ENCODE measurements around the gene NKD2. TPM values are rescaled to one million over a fixed set of nuclear protein-coding genes. Genes with fewer than 3 reads are reported as not detected.
"Not testable (repeated sequence)": the region's sequence is repeated elsewhere in the genome, so short reads cannot be mapped to it uniquely, and the experiment has no call there.

Gene NKD2
- polyA plus RNA-seq, 1 donor, result 2.4 TPM

DNA sequence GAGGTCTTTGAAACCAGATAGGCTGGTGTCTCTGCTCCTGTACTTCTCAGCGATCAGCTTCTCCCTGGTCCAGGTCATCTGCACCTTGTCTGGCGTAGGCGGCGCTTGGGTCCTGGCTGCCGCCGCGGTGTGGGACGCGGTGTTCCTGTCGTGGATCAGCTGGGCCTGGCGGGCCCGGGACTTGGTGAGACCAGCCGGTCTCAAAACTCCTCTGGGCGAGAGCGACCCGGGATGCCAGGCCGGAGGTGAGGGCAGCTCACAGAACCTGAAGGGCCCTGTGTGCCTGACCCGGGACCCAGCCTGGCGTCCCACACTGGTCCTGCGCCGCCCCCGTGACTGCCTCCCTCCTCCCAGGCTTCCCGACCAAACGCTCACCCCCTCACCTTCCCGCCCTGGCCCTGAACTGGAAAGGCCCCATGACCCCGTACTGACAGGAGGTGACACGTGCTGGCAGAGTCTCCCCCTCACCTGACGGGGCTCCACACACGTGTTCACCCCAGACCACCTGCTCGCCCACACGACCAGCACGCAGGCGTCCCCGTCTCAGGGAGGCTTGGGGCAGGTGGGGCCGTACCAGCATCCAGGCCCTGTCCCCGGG, 49.0 kb downstream of the NKD2 start:
- DNase-seq (ENCODE audit: low read depth), result no peak

- no peak for DNase-seq (ENCODE audit: low read depth)
Observed at GRCh38 chr5:1058083-1058945, 49.7 kb downstream of the NKD2 start.

DNA sequence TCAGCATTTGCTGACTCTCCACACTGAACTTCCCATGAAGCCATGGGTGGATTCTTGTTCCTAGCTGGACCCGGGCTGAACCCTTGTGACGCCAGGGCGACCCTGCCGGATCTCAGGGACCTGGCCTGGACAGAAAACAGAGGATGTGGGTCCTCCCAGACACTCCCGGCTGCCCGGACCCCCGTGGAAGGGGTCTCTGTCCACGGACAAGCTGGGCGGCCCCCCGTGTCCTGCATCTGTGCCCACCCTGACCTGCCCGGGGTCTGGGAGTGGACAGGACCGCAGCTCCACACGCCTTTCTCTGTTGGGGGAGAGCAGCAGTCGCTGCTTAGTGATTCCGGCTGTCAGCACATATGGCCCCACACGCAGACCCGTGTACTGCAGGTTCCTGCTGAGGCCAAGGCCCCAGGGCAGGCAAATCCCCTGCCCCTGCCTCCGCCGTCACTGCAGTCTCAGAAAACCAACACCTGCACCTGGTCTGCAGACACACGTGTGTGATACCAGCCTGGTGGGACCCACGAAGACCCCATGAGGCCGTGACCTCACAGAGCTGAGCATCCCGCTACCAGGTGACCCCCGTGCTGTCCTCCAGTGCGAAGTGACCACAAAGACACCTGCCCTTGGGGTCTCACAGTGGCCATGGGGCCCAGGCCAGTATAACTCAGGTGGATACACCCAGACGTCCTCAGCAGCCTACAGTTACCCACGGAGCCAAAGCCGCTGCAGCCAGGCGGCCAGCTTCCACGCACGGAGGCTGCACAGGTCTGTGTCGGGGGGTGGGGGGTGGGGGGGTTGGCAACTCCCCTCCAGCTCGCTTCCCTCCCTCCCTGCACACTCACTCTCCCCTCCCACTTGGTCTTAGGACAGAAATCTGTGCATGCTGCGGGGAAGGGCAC, 50.6 kb downstream of the NKD2 start:
- DNase-seq (ENCODE audit: low read depth), result no peak

DNA sequence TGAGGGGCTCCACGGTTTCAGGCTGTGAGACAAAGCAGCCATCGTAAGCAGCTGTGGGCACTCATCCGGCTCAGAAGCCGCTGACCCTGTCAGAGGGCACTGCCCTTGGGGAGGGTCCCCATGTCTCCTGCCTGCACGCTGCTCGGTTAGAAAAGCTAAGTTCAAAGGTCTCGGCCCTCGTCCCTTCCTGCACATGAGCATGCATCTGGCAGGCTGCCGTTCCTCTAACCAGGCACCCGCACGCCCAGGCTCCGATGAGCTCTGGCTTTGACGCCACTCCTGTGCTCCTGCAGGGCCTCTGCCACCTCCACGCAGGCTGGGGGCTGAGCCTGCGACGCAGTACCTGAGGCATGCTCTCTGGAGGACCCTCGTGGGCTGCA, 51.3 kb downstream of the NKD2 start:
- DNase-seq (ENCODE audit: low read depth), result no peak

- DNase-seq (ENCODE audit: low read depth), result no peak
Observed at GRCh38 chr5:1060535-1060981, 52.0 kb downstream of the NKD2 start.

DNA sequence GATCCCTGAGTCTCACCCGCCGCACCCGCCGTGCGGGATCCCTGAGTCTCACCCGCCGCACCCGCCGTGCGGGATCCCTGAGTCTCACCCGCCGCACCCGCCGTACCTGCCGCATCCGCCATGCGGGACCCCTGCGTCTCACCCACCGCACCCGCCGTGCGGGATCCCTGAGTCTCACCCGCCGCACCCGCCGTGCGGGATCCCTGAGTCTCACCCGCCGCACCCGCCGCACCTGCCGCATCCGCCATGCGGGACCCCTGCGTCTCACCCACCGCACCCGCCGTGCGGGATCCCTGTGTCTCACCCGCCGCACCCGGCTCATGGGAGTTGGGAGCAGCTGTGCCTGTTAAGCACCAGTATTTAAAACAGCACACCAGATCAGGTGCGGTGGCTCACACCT, 52.7 kb downstream of the NKD2 start:
- DNase-seq (ENCODE audit: low read depth), result not testable (repeated sequence)

DNA sequence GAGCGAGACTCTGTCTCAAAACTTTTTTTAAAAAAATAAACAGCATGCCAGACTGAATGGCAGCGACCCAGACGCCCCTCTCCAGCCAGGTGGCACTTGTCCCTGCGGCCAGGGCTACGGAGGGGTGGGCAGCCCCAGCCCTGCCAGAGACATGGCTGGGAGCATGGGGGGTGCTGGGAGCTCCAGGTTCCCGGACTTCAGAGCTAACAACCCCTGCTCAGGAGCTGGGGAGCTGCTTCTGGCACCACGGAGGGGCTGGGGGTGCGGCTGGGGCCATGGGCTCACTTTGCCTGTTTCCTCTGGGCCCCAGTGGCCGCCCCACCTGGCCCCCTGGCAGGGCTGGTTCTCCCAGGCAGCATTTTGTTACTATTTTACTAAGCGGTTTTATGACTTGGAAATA, 53.3 kb downstream of the NKD2 start:
- DNase-seq (ENCODE audit: low read depth), result no peak

GRCh38 chr5:1062761-1063568, 54.4 kb downstream of the NKD2 start:
- DNase-seq (ENCODE audit: low read depth), result no peak

- no peak for DNase-seq (ENCODE audit: low read depth)
Observed at GRCh38 chr5:1063661-1064382, 55.2 kb downstream of the NKD2 start.

DNA sequence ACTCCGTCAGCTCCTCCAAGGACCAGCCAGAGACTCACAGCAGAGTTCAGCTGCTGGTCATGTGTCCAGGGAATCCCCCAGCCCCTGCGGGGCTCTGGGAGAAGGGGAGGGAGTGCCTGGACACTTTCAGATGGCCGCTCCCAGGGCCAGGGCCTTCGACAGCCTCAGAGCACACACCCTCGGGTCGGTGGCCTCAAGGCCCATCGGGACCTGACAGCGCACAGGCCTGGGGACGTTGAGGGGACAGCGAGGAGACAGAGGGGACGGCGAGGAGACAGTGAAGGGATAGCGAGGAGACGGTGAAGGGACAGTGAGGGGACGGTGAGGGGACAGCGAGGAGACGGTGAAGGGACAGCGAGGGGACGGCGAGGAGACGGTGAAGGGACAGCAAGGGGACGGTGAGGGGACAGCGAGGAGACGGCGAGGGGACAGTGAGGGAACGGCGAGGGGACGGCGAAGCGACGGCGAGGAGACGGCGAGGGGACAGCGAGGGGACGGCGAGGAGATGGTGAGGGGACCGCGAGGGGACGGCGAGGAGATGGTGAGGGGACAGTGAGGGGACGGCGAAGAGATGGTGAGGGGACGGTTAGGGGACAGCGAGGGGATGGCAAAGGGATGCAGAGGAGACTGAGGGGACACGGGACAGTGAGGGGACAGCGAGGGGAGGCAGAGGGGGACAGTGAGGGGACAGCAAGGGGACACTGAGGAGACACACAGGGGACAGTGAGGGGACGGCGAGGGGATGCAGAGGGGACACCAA, 56.0 kb downstream of the NKD2 start:
- DNase-seq (ENCODE audit: low read depth), result no peak

DNA sequence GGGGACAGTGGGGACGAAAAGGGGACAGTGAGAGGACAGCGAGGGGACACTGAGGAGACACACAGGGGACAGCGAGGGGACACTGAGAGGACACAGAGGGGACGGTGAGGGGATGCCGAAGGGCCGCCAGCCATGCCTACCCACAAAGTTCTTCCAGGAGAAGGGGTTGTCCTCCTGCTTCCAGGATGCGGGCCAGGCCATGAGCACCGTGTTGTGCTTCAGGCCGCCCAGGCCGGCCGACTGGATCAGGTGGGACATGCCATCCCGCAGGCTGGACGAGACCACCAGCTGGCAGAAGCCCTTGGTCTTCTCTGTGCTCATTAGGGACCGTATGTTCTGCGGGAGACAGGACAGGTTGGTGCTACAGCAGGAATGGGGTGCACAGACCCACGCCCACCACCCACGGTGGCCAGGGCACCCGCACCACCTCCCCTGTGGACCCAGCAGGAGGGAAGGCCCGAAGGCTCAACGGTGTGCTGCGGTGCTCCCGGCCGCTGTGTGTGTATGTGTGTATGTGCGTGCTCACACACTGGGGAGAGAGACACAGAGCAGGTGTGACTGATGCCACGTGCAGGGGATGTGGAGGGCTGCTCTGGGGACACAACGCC, 56.6 kb downstream of the NKD2 start:
- DNase-seq (ENCODE audit: low read depth), result no peak

- no peak for DNase-seq (ENCODE audit: low read depth)
Observed at GRCh38 chr5:1065891-1066650, 57.5 kb downstream of the NKD2 start.

DNA sequence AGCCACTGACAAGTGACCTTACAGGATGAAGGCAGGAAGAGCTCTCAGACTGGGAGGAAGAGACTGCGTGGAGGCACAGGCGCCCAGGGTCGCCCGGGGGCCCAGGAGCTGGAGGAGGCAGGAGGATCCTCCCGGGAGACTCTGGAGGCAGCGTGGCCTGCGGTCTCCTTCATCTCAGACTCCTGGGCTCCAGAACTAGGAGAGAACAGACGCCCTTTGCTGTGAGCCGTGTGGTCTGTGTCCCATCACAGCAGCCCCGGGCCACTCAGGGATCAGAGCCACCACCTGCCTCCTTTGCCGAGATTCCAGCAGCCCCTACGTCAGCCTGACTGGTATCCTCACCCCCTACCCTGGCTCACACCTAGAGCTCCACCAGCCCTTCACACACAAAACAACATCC, 58.1 kb downstream of the NKD2 start:
- no peak for DNase-seq (ENCODE audit: low read depth)

DNA sequence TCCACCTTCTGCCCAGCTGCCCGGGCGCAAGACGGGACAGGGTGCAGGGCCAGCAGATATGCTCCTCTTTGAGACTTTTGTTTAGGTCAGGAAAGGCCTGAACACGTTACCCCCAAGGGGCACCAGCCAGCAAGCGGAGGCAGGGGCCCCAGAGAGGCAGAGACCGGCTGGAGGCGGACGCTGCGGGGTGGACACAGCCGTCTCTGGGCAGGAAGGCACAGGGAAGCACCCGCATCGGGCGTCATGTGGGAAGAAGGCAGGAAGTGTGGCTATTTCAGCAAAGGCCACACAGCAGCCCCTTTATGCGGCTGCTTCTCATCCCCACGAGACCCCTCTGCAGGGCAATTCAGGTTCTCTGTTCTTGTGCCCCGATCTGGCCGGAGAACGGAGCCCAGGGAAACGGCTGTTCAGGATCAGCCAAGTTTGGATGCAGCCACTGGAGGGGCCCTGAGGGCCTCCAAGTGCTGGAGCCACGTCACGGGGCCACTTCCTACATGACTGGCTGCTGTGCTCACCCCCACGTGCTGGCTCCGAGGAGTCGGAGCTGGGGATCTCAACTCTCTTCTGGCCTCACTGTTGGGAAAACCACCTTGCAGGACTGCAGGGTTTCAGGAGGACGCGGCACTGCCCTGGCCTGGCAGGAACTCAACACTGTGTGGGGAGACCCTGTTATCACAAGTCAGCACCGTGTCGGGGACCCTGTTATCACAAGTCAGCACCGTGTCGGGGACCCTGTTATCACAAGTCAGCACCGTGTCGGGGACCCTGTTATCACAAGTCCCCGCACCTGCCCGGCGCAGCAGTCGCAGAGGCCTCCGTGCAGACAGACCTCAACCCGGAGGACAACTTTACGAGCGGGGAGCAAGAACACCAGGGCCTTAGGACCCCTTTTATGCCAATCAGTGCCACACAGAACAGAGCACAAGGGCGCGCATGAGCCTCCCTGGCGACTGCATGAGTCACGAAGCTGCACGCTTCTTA, 58.8 kb downstream of the NKD2 start:
- no peak for DNase-seq (ENCODE audit: low read depth)

GRCh38 chr5:1068204-1068894, 59.7 kb downstream of the NKD2 start:
- DNase-seq (ENCODE audit: low read depth), result no peak

DNA sequence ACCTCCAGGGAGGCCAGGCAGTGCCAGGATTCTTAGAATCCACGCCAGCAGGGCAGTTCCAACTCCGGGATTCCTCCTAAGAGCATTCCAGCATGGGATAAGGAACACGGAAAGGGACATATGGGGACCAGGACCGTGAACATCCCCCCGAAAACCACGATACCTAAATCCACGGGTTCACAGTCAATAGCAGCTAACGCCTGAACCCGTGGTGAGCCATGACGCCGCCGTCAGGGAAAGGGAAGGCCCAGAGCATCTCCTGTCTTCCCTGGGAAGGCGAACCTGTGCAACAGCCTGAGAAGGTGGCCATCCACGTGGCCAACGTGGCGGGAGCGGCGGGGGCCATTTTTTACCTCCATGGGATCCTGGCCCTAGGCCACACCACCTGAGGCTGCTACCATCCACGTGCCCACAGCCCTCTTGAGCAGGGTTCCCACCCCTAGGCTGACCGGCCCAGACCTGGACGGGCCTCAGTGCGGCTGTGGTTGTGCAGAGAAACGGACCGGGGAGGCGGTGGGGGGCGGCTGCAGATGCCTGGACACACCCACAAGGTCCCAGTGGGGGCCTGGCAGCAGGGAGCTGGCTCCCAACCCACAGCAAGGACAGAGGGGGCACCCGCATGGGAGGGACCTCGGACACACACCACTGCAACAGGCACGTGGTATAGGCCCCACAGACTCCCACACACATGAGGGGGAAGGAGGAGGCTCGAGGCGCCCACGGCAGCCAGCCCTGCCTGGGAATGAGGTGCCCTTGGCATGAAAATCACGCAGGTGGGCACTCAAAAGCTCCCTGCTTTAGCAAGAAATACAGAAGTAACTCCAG, 60.5 kb downstream of the NKD2 start:
- DNase-seq (ENCODE audit: low read depth), result no peak
